Vagina (tissue), 2 donors: ENCODE data around the gene PKN1. TPM values are rescaled to one million over a fixed set of nuclear protein-coding genes. Genes with fewer than 3 reads are reported as not detected.

ENCODE experiments used
- DNase-seq, 2 donors: peaks; one replicate each; pipeline ENCODE4 v3.0.0-alpha.2; 2017; ENCODE audit errors: extremely low spot score in 2 of 2
- H3K27ac ChIP-seq: fragments of 200-600 bp; sonication (generic); one replicate; pipeline ENCODE4 v1.5.1; 2019
- H3K27me3 ChIP-seq: fragments of 200-600 bp; sonication (generic); one replicate; pipeline ENCODE4 v1.5.1; 2019
- H3K36me3 ChIP-seq, 2 donors: fragments of 200-600 bp; sonication (generic); one replicate each; pipeline ENCODE4 v1.5.1; 2017 to 2019
- H3K4me1 ChIP-seq: fragments of 200-600 bp; sonication (generic); one replicate; pipeline ENCODE4 v1.5.1; 2019
- H3K4me3 ChIP-seq, 2 donors: fragments of 200-600 bp; sonication (generic); 1 replicate in 1 of 2; 2 replicates in 1 of 2; pipeline ENCODE4 v1.5.1; 2016 to 2019
- H3K9me3 ChIP-seq: fragments of 200-600 bp; sonication (generic); one replicate; pipeline ENCODE4 v1.5.1; 2019
- CTCF ChIP-seq, 3 experiments: fragments of 450-650 bp in 2 of 3; fragments of 200-600 bp in 1 of 3; sonication (generic) in 1 of 3; IDR thresholded peaks; one replicate each; pipeline ENCODE4 v1.5.1; 2017 to 2019; ENCODE audit warnings: antibody characterized with exemption in 3 of 3, mild to moderate bottlenecking in 2 of 3, moderate library complexity in 2 of 3
- POLR2A ChIP-seq, 2 donors: fragments of 450-650 bp; IDR thresholded peaks; one replicate each; pipeline ENCODE4 v1.6.1; 2017; ENCODE audit warnings: antibody characterized with exemption in 2 of 2, mild to moderate bottlenecking in 2 of 2, moderate library complexity in 2 of 2
- POLR2AphosphoS5 ChIP-seq, 2 donors: sonication (generic); formaldehyde crosslinking; IDR thresholded peaks; one replicate each; pipeline ENCODE4 v1.9.0; 2017; ENCODE audit warnings: antibody characterized with exemption in 2 of 2, mild to moderate bottlenecking in 2 of 2, low read depth in 1 of 2; ENCODE audit not compliant: insufficient read depth in 1 of 2
- intact Hi-C: fragments of 100-400 bp; cut with DNase I; formaldehyde crosslinking; loops from one replicate; pipeline ENCODE4 v1.15.1; 2023
- total RNA-seq: library from RNA; depleted of rRNA; stranded (reverse); fragments of >200 nt; gene quantifications from one replicate; pipeline ENCODE4 v1.2.3, GENCODE V29; 2016

PKN1 gene
- total RNA-seq, 1 donor from 2014 or later, result 72.7 TPM

GRCh38 chr19:14476673-14477401 is 43.7 kb downstream of the PKN1 start:
- Histone ChIP-seq H3K27ac (peak overlapping the region; percentile 34), H3K36me3 (peaks cover 0 to 35% of the 10 kb centered on the region in 2 donors), H3K27me3 (no peaks in the 10 kb centered on the region), H3K9me3 (no peaks in the 10 kb centered on the region), H3K4me3 (no peak overlapping the region), H3K4me1 (peaks cover 49% of the 10 kb centered on the region)
- intact Hi-C loops, result loop anchor here (10.0 kb wide), 2 partner anchors 112 to 332 kb away; no protein-coding TSS in a partner anchor
- TF ChIP-seq CTCF (IDR thresholded peaks at IDR 0.05), result no peak
- TF ChIP-seq POLR2A (IDR thresholded peaks at IDR 0.05), result no peak
- no peak for TF ChIP-seq POLR2AphosphoS5 (IDR thresholded peaks at IDR 0.05; ENCODE audit: insufficient read depth in 1 of 2, low read depth in 1 of 2)
- no peak for DNase-seq

DNA sequence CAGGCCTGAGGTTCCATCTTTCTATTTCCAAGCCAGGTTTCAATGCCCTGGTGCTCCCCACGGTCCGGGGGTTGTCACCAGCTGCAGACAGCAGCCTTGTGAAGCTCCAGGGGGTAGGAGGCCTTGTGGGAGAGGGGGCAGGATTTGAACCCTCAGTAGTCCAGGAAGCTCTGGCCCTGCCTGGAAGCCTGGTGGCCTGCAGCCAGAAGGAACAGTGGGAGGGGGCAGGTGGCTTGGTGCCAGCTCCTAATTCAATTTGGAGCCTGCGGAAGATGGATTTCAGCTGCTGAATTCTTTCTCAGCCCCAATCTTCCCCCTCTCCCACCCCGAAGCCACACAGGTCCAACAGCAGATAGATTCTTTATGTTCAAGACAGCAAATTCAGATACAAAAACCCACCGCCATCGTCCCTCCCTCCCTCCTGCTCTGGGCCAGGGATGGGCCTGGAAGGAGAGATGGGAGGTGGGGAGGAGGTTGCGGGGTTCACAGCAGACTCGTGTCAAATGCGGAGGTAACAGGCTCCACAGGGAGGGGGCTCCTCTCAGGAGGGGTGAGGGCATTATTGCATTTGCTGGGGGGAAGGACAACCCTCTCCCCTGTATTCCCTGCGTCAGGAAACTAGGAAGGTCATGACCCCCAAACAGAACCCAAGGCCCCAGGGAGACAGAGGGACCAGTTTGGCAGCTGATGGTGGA is 44.5 kb downstream of the PKN1 start:
- TF ChIP-seq POLR2A (IDR thresholded peaks at IDR 0.05) (no peak), POLR2AphosphoS5 (IDR thresholded peaks at IDR 0.05; ENCODE audit: insufficient read depth in 1 of 2, low read depth in 1 of 2) (no peak), CTCF (IDR thresholded peaks at IDR 0.05) (no peak)
- intact Hi-C loops, result loop anchor here (10.0 kb wide), 2 partner anchors 113 to 333 kb away; no protein-coding TSS in a partner anchor
- peaks cover 0 to 39% of the 10 kb centered on the region in 2 donors for H3K36me3 ChIP-seq
- peak overlapping the region; percentile 34 for H3K27ac ChIP-seq
- H3K27me3 ChIP-seq, result no peaks in the 10 kb centered on the region
- no peaks in the 10 kb centered on the region for H3K9me3 ChIP-seq
- H3K4me1 ChIP-seq, result peaks cover 41% of the 10 kb centered on the region
- no peak overlapping the region for H3K4me3 ChIP-seq
- DNase-seq, result no peak

GRCh38 chr19:14478113-14478545 is 45.0 kb downstream of the PKN1 start:
- TF ChIP-seq POLR2A (IDR thresholded peaks at IDR 0.05), result no peak
- no peak for TF ChIP-seq CTCF (IDR thresholded peaks at IDR 0.05)
- no peak for TF ChIP-seq POLR2AphosphoS5 (IDR thresholded peaks at IDR 0.05; ENCODE audit: insufficient read depth in 1 of 2, low read depth in 1 of 2)
- H3K27me3 ChIP-seq, result no peaks in the 10 kb centered on the region
- DNase-seq, result no peak
- H3K9me3 ChIP-seq, result no peaks in the 10 kb centered on the region
- no peak overlapping the region for H3K4me3 ChIP-seq
- intact Hi-C loops, result loop anchor here (10.0 kb wide), 2 partner anchors 113 to 333 kb away; no protein-coding TSS in a partner anchor
- peaks cover 36% of the 10 kb centered on the region for H3K4me1 ChIP-seq
- peaks cover 0 to 44% of the 10 kb centered on the region in 2 donors for H3K36me3 ChIP-seq
- H3K27ac ChIP-seq, result no peak overlapping the region

DNA sequence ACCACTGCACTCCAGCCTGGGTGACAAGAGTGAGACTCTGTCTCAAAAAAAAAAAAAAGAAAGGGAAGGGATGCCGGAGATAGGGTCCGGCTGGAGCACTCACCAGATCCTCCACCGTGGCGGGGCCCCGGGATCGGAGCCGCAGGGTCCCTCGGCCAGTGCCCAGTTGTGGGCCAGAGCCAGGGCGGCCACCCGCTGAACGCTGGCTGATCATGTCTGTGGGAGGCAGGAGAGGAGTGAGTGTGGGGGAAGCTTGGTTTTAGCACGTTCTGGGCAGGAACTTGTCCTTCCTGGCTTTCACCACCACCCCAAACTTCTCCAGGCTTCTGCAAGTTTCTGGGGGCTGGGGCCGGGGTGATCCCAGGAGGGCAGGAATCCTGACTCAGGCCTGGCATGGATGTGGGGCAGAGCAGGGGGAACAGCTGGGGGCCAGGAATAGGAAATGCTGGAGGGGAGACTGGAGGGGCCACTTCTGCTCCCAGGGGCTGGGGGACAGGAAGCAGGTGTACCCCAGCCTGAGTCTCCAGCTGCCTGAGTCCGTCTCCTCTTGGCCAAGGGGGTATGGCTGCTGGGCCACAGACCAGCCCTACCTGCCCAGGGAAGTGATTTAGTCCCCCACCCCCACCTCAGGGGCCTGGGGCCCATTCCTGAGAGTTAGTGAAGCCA is 46.3 kb downstream of the PKN1 start:
- H3K9me3 ChIP-seq, result no peaks in the 10 kb centered on the region
- no peaks in the 10 kb centered on the region for H3K27me3 ChIP-seq
- intact Hi-C loops, result loop anchor here (10.0 kb wide), 2 partner anchors 115 to 335 kb away; no protein-coding TSS in a partner anchor
- H3K4me1 ChIP-seq, result peaks cover 32% of the 10 kb centered on the region
- peaks cover 0 to 48% of the 10 kb centered on the region in 2 donors for H3K36me3 ChIP-seq
- H3K27ac ChIP-seq, result no peak overlapping the region
- DNase-seq, result peak in 1 of 2 donors; percentile 83
- TF ChIP-seq POLR2A (IDR thresholded peaks at IDR 0.05) (no peak), CTCF (IDR thresholded peaks at IDR 0.05) (no peak), POLR2AphosphoS5 (IDR thresholded peaks at IDR 0.05; ENCODE audit: insufficient read depth in 1 of 2, low read depth in 1 of 2) (no peak)
- no peak overlapping the region for H3K4me3 ChIP-seq
